K562 (cell line): Measurements from ENCODE around the gene TNFAIP6. TPM values are rescaled to one million over a fixed set of nuclear protein-coding genes. Genes with fewer than 3 reads are reported as not detected.
A peak's percentile ranks its signal among the peaks of the same experiment; 100 is the strongest.

ENCODE experiments used
- ARHGAP35 ChIP-seq: fragments of 450-650 bp; IDR thresholded peaks from 2 replicates; pipeline ENCODE4 v1.6.1; 2018; ENCODE audit not compliant: partially characterized antibody
- ARID2 ChIP-seq: fragments of 450-650 bp; IDR thresholded peaks from 2 replicates; pipeline ENCODE4 v1.6.1; 2017; ENCODE audit warnings: antibody characterized with exemption, mild to moderate bottlenecking
- ELK1 ChIP-seq: sonication (generic); formaldehyde crosslinking; IDR thresholded peaks from 2 replicates; pipeline ENCODE4 v1.8.1; 2022; ENCODE audit warnings: missing genetic modification reagents
- ESRRB ChIP-seq: fragments of 250-450 bp; sonication (Bioruptor Pico); IDR thresholded peaks from 2 replicates; pipeline ENCODE4 v1.5.0; 2020; ENCODE audit warnings: mild to moderate bottlenecking, moderate library complexity, borderline replicate concordance
- FIP1L1 ChIP-seq: fragments of 200-400 bp; formaldehyde crosslinking; IDR thresholded peaks from 2 replicates; pipeline ENCODE4 v1.6.1; 2018; ENCODE audit warnings: mild to moderate bottlenecking, low read depth, low read length; ENCODE audit not compliant: poor library complexity, severe bottlenecking
- GABPB2 ChIP-seq: fragments of 250-450 bp; sonication (Bioruptor Pico); conservative IDR thresholded peaks from 2 replicates; pipeline ENCODE4 v1.5.1; 2021; ENCODE audit warnings: mild to moderate bottlenecking
- HINFP ChIP-seq: fragments of 450-650 bp; conservative IDR thresholded peaks from 2 replicates; pipeline ENCODE4 v1.6.1; 2016; ENCODE audit warnings: missing genetic modification characterization, low read depth, mild to moderate bottlenecking, control low read depth, missing compliant biosample characterization
- MBD1 ChIP-seq: fragments of 250-450 bp; sonication (Bioruptor Pico); IDR thresholded peaks from 2 replicates; pipeline ENCODE4 v1.8.0; 2022; ENCODE audit warnings: inconsistent platforms
- MTA2 ChIP-seq: fragments of 450-650 bp; IDR thresholded peaks from 2 replicates; pipeline ENCODE4 v1.6.1; 2016; ENCODE audit warnings: low read depth
- NCOA4 ChIP-seq: fragments of 450-650 bp; IDR thresholded peaks from 2 replicates; pipeline ENCODE4 v1.6.1; 2018; ENCODE audit warnings: mild to moderate bottlenecking; ENCODE audit not compliant: partially characterized antibody
- PHTF2 ChIP-seq: fragments of 250-450 bp; sonication (Bioruptor Pico); IDR thresholded peaks from 2 replicates; pipeline ENCODE4 v1.5.0; 2021; ENCODE audit warnings: mild to moderate bottlenecking
- ZMIZ1 ChIP-seq, 2 experiments: fragments of 150-350 bp in 1 of 2; IDR thresholded peaks; 2 replicates each; pipeline ENCODE4 v1.6.1; 2012 to 2016; ENCODE audit warnings: low read depth in 2 of 2, low read length in 2 of 2, mild to moderate bottlenecking in 1 of 2, moderate library complexity in 1 of 2
- ZNF311 ChIP-seq: fragments of 250-450 bp; sonication (Bioruptor Pico); IDR thresholded peaks from 2 replicates; pipeline ENCODE4 v1.4.0; 2020; ENCODE audit warnings: mild to moderate bottlenecking, moderate library complexity
- polyA plus RNA-seq, 8 experiments: library from polyadenylated mRNA; depleted of rRNA in 4 of 8; stranded (reverse) in 5 of 8; unstranded in 3 of 8; fragments of >200 nt; fragmentation: Nextera tagmentation in 2 of 8; fragmentation: Illumina TruSeq in 1 of 8; extraction: Ambion mirVana in 2 of 8; extraction: Trizol in 1 of 8; gene quantifications; 2 replicates each; pipeline versions ENCODE4 v1.2.1 to v1.2.3, GENCODE V29; 2011 to 2014; ENCODE audit warnings: inconsistent platforms in 1 of 8, missing spikeins in 1 of 8
- total RNA-seq, 7 experiments: library from RNA; depleted of rRNA in 6 of 7; stranded (reverse); fragments of >200 nt in 6 of 7; fragmentation: Illumina TruSeq in 2 of 7; extraction: Trizol in 2 of 7; gene quantifications; 2 replicates each; pipeline versions ENCODE4 v1.2.1 to v1.2.3, GENCODE V29; 2011 to 2021; ENCODE audit warnings: low replicate concordance in 1 of 7
- TF ChIP-seq, protein P1 (sequence below), 3 experiments: fragments of 200-800 bp in 1 of 3; fragments of 250-450 bp in 1 of 3; fragments of 450-650 bp in 1 of 3; sonication (Bioruptor Pico) in 1 of 3; sonication (Bioruptor generic) in 1 of 3; formaldehyde crosslinking in 1 of 3; IDR thresholded peaks; 2 replicates each; pipeline versions ENCODE4 v1.6.1 to v1.8.0; 2016 to 2022; ENCODE audit warnings: mild to moderate bottlenecking in 2 of 3, missing genetic modification characterization in 2 of 3, missing compliant biosample characterization in 1 of 3, moderate library complexity in 1 of 3

The TNFAIP6 gene
- total and polyA plus RNA-seq, 9 of the 15 experiments (the other 6 are each of a cell fraction or from before 2014, with no cell fraction given): 0.07 to 0.28 (median 0.08) TPM; not detected in 6

- no peak for TF ChIP-seq ARID2
- peak; percentile 99 for TF ChIP-seq ZNF311 (CRISPR knock-in tag)
- TF ChIP-seq ELK1: no peak
- TF ChIP-seq NCOA4: no peak
- TF ChIP-seq FIP1L1: no peak
- peak; percentile 90 for TF ChIP-seq HINFP (tag)
- no peak for TF ChIP-seq ZMIZ1 (IDR thresholded peaks at IDR 0.05; ENCODE audit: low read depth in 2 of 2, low read length in 2 of 2)
- peak; percentile 70; the same call in 1 of the 2 replicates for TF ChIP-seq PHTF2 (CRISPR knock-in tag)
- TF ChIP-seq, protein P1, sequence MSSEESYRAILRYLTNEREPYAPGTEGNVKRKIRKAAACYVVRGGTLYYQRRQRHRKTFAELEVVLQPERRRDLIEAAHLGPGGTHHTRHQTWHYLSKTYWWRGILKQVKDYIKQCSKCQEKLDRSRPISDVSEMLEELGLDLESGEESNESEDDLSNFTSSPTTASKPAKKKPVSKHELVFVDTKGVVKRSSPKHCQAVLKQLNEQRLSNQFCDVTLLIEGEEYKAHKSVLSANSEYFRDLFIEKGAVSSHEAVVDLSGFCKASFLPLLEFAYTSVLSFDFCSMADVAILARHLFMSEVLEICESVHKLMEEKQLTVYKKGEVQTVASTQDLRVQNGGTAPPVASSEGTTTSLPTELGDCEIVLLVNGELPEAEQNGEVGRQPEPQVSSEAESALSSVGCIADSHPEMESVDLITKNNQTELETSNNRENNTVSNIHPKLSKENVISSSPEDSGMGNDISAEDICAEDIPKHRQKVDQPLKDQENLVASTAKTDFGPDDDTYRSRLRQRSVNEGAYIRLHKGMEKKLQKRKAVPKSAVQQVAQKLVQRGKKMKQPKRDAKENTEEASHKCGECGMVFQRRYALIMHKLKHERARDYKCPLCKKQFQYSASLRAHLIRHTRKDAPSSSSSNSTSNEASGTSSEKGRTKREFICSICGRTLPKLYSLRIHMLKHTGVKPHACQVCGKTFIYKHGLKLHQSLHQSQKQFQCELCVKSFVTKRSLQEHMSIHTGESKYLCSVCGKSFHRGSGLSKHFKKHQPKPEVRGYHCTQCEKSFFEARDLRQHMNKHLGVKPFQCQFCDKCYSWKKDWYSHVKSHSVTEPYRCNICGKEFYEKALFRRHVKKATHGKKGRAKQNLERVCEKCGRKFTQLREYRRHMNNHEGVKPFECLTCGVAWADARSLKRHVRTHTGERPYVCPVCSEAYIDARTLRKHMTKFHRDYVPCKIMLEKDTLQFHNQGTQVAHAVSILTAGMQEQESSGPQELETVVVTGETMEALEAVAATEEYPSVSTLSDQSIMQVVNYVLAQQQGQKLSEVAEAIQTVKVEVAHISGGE (CRISPR knock-in tag; IDR thresholded peaks at IDR 0.05): peak in 1 of 3 experiments; percentile 95; a peak in 2 of 6 replicates
- TF ChIP-seq MBD1 (CRISPR knock-in tag): peak; percentile 91
- TF ChIP-seq MTA2: peak; percentile 25; the same call in 1 of the 2 replicates
- 0 out of 2 replicates have a peak, but pooled peaks have one; percentile 28 for TF ChIP-seq GABPB2
- TF ChIP-seq ESRRB (CRISPR knock-in tag): peak; percentile 82; the same call in 1 of the 2 replicates
- no peak for TF ChIP-seq ARHGAP35
Measured at GRCh38 chr2:151380580-151381235, 23.3 kb downstream of the TNFAIP6 start (continued).
